ENCODE results near the gene JPH4.

DNA sequence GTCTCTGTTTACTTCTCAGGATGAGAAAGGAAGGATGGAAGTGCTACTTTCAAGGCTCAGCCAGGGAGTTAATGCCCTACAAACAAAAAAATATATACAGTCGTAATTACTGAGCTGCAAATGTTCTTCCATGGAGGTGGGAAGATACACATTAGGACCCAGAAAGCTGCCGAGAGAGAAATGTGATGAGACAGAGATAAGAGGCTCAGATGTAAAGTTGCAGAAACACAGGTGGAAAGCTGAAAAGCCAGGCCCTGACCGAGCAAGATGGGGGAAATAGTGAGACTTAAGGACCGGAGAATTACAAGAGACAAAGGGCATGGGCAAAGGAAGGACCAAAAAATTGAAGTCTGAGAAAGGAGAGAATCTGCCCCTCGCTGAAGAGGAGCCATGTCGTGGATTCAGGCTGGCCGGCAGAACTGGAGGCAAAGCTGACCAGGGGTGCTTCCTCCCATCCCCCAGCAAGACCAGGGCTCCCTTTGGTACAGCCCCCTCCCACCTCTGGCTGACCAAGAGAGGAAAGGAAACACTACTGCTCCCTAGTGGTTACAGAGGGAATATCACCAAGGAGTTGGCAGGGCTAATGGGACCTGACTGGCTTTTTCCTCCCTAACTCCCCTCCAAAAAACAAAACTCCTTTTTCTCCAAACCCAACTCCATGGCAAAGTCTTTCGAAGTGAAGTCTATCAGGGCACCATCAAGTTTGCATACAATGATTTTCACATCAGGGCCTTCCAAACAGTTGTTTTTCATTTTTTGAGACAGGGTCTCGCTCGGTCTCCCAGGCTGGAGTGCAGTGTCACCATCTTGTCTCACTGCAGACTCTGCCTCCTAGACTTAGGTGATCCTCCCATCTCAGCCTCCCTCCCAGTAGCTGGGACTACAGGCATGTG is 39.1 kb downstream of the JPH4 start:
- TF ChIP-seq EZH2 (IDR thresholded peaks at IDR 0.05; ENCODE audit: insufficient read depth, poor library complexity, severe bottlenecking) (no peak), EZH2phosphoT487 (IDR thresholded peaks at IDR 0.05; ENCODE audit: insufficient read depth, low read depth) (no peak)
